ENCODE results near the gene FPGT.
"Not testable (repeated sequence)": the region's sequence is repeated elsewhere in the genome, so short reads cannot be mapped to it uniquely, and the experiment has no call there.

Gene FPGT

DNA sequence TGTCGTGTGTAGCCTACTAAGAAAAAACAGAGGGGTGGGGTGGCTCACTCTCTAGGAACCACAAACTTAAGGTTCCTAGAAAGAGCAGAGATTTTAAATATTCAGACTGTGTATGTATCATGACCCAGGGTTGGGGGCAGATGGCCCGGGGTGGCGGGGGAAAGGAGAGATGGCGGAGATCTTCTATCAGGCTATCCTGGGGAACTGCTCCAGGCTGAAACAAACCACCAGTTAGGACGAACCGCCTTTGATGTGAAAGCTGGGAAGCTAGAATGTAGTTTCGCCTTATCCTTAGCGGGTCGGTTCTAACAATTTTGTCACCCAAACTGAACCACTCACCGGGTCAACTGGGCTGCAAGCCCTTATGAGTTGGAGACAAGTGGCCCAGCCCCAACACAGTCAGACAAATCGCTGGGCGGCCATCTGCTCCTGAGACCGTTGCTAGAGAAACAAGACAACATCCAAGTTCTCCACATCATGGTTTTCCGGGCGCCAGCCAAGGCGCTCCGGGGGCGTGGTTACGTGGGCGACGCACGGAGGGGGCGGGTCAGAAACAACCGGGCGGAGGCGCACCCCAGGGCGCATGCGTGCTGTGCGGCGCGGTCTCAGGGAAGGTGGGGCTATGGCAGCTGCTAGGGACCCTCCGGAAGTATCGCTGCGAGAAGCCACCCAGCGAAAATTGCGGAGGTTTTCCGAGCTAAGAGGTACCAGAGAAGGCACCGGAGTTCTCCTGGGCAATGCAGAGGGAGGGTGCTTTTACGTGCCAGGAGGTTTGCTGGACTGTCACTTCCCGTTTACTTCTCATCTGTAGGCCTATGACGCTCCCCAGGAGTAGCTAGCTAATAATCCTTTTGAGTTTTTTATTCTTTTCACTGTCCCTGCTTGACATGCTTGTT lies at the start of gene FPGT, which contains the start of gene LRRIQ3:
TSS of gene FPGT (plus strand) at position 586 of the 896 bp plus-strand sequence. CDS start at position 623, 37 bp downstream.
TSS of gene LRRIQ3 (minus strand) at position 520 of the 896 bp plus-strand sequence. CDS start 14,492 bp downstream, outside the sequence.
- peak; percentile 96 for DNase-seq (ENCODE audit: low spot score)

DNA sequence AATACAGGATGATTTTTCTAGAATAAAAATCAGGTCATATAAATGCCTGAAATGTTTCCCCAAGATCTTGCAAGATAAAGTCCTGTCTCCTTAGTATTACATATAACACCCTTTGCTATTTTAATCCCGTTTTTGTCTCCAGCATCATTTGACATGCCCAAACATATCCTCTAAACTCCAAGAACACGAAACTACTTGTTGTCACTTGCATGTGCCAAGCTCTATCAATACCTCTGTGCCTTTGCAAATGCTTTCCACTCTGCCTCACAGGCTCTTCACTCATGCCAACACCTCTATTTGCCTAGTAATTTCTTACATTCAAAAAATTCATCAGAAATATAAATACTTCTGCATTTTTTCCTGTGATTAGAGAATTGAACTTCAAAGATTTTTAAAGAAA lies 38.0 kb upstream of the FPGT start:
- no peak for DNase-seq (ENCODE audit: low spot score)

DNA sequence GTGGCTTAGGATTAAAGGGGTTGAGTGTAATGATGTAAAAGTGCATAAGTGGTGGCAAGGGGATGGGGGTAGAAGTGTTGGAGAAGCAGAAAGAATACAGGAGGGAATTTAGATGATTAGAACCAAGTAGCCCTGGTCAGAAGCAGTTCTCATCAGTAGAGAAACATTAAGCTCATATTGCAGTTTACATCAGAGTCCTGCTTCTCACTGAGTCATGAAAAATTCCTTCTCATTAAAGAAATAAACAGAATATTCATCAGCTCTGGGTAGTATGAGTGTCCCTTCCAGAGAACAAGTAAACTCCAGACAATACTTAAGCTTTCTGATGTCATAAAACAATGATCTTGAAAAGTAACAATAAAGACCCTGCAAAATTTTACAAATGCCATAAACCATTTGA lies 36.5 kb upstream of the FPGT start:
- no peak for DNase-seq (ENCODE audit: low spot score)

DNA sequence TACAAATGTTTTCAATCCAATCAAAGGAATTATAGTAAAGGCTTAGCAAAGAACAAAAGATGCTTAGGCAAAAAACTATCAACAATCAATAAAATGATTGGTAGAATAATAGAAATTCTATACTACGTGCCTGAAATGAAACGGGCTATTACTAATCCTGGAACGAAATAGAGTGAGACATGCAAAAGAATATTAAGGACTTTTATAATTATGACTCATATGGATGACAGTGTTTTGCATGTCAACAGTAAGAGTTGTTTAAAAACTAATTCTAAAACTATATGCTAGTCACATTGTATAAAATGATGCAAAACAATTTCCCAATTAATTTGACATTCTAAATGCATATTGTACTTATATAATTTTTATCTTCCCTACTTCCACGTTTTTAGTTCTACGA lies 35.7 kb upstream of the FPGT start:
- no peak for DNase-seq (ENCODE audit: low spot score)

DNA sequence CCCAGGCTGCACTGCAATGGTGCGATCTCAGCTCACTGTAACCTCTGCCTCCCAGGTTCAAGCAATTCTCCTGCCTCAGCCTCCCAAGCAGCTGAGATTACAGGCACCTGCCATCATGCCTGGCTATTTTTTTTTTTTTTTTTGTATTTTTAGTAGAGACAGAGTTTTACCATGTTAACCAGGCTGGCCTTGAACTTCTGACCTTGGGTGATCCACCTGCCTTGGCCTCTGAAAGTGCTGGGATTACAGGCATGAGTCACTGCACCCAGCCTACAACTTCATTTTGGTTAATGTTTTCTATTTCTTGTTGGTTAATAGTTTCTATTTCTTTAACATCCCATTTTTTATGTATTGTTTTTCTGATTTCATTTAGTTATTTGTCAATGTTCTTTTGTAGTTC lies 23.6 kb upstream of the FPGT start:
- DNase-seq (ENCODE audit: low spot score), result not testable (repeated sequence)

DNA sequence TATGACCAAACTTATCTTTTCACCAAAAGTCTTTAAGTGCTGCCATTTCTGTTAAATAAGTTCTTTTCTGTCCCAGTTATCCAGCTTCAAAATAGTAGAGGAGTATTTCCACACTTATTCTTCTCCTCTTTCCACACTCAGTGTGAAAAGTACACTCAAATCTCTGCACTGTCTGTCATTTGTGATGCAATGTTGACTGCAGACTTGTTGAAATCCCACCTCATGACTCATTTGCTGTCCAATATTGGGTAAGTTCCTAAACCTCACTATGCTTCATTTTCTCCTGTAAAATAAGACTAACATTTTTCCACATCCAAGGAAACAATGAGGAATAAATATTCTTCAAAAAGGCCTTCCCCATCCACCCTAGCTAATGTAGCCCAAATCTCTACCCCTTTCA lies 17.6 kb upstream of the FPGT start:
- DNase-seq (ENCODE audit: low spot score), result no peak

DNA sequence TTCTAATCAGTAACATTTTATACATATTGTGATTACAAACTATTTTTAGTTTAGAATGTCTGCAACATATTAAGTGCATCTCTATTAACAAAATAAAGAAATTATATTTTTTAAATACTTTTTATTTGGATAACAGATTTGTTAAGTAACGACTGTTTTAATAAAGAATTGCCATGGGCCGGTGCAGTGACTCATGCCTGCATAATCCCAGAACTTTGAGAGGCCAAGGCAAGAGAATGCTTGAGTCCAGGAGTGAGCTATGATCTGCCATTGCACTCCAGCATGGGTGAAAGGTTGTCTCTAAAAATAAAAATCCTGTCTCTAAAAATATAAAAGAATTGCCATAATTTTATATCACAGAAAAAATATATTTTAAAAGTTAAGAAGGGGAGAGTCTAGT lies 4.1 kb upstream of the FPGT start:
- DNase-seq (ENCODE audit: low spot score), result no peak

DNA sequence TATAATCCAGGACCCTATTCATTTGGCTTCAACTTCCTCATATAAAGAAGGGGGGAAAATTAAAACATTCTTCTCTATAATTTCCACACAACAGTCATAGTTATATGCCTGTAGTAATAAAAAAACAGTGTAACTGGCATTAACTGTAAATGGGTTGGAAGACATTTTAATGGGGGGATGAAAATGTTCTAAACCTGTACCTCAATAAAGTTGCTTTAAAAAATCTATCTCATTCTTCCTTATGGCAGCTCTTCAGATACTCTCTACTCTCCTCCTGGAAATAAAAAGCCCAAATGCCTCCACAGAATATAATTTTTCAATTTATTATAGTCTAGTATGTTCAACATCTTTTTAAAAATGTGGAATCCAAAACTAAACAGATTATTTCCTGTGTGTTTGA lies 2.7 kb upstream of the FPGT start:
- no peak for DNase-seq (ENCODE audit: low spot score)

DNA sequence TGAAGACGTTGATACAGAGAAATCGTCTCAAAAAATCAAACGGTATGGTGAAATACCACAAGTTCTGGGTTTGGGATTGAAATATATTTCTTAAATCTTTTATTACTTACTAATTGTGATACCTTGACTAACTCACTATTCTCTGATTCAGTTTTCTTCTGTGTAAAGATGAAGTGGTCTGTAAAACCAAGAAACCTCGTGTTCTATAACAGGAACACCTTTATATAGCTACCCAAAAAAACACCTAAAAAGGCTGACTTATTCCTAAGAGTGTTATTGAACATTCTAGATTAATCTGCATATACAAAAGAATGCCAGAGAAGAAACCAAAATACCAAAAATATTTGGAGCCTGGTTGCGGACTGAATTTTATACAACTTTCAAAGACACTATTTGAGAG lies 787 bp upstream of the FPGT start:
- no peak for DNase-seq (ENCODE audit: low spot score)

DNA sequence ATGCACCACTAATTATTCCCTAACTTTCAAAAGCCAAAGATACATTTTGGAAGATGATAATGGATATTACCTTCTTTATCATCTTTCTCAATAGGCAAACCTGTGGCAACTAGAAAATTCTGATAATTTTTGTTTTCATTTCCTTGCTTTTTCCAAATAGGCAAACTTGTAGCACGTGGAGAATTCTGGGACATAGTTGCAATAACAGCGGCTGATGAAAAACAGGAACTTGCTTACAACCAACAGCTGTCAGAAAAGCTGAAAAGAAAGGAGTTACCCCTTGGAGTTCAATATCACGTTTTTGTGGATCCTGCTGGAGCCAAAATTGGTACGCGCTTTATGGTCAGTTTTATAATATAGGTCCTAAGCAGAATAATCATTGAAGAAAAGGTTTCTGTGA lies 1.5 kb downstream of the FPGT start:
- no peak for DNase-seq (ENCODE audit: low spot score)

DNA sequence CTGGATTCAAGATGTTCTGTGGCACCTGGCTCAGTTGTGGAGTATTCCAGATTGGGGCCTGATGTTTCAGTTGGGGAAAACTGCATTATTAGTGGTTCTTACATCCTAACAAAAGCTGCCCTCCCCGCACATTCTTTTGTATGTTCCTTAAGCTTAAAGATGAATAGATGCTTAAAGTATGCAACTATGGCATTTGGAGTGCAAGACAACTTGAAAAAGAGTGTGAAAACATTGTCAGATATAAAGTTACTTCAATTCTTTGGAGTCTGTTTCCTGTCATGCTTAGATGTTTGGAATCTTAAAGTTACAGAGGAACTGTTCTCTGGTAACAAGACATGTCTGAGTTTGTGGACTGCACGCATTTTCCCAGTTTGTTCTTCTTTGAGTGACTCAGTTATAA lies 7.2 kb downstream of the FPGT start:
- DNase-seq (ENCODE audit: low spot score), result no peak

DNA sequence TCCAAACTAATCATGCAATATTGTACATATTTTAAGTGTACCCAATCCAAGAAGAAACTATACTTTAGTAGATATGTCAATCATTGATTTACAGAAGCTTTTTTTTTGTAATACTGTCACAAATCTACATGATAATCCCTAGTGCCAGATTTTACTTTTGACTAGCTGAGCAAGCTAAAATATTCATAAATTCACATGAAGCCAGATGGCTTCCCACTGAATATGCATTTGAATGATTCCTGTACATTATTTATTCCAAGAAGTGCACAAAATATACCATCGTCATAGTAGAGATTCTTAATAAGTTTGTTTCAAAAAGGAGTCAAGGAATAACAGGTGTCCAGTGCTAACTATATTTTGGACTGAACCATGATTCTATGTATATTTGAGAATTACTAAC lies 17.2 kb downstream of the FPGT start:
- no peak for DNase-seq (ENCODE audit: low spot score)

DNA sequence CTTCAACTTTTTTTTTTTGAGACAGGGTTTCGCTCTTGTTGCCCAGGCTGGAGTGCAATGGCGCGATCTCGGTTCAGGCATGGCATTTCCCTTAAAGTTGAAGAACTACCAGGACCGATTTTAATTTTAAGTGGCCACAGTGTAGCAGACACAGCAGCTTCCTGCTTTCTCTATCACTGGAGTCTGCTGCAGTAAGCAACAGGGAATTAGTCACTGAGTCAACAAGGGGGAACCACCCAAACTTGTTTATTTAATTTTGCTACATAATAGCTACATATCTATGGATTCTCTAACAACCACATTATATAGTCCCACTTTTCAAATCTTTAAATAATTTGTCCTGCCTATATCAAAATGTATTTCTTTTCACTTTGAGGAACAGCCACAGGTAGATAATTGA lies 24.7 kb downstream of the FPGT start:
- DNase-seq (ENCODE audit: low spot score), result no peak

DNA sequence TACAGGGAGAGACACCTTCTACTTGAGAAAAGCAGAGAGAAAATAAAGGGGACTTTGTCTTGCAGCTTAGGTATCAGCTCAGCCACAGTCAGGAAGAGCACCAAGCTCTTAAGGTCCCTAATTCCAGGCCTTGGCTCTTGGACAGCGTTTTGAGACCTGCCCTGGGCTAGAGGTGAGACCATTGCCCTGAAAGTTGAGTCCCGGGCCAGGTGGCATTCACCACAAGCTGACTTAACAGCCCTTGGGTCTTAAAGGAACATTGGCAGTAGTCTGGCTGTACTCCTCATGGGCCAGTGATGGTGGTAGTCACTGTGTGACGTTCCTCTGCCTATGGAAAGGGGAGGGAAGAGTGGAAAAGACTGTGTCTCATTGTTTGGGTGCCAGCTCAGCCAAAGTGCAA lies 25.4 kb downstream of the FPGT start:
- DNase-seq (ENCODE audit: low spot score), result no peak

DNA sequence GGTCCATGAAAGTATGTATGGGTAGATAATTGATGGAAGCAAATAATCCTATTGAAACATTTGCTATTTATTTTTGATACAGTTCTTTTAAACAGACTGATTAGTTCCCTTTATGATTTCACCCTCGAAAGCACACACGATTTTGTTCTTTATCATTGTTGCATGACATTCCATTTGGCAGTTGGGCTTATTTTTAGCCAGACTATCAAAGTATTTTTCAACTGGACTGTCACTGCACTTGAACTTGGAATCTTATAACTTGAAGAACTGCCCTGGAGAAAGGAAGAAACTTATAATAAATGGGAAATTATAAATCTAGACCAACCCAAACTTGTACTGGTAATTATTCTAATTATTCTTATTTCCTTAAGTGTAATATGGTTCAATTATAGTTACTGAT lies 37.1 kb downstream of the FPGT start, which contains the start of gene TNNI3K:
TSS of gene TNNI3K (plus strand) at position 235 of the 400 bp plus-strand sequence. CDS start at position 300, 65 bp downstream.
- DNase-seq (ENCODE audit: low spot score), result no peak

DNA sequence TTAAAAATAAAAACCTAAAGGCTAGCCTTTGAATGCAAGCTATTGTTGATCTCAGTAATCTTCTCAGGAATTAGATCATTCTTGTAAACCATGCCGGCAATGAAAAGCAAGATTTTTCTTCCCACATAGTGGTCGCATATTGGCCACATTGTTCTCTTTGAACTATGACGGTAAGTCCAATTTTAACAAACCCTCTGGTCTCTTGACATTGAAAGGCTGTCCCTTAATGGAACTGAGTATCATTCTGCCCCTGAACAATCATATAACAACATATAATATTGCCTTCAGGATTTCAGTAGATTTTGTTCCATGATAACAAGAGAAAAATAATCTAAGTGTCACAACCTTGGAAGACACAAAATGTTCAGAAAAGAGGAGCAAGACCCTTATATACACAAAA lies 38.4 kb downstream of the FPGT start:
- no peak for DNase-seq (ENCODE audit: low spot score)

DNA sequence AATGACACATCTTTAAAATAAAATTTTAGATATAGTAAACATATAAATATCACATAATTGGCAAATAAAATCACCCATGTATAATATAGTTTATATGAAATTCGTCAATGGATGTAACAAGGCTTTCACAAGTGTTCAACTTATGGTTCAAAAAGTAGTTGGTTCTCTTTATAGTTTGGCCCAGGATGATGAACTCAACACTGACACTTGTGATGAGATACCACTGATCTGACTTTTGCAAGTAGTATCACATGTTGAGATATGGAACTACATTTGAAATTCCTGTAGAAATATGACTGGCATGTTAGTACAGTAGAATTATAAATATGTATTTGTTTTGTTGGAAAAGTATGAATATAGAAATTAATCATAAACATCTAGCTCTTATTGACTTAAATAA lies 39.0 kb downstream of the FPGT start:
- no peak for DNase-seq (ENCODE audit: low spot score)

DNA sequence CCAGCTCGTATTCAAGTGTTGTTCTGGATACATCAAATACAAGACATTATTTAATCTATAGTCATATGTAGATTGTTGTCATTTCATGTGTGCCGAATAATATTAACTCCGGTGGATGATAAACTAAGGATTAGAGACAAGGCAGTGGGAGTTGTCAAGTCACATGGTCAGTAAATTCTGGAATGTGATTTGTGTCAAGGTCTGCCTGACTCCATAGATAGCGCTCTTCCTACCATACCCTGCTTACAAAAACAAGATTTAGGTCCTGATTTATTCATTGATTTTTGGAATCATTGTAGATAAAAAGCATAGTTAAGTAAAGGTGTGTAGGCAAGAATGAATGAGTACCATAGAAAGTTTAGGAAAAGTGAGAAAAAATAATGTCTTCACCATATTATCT lies 39.7 kb downstream of the FPGT start:
- no peak for DNase-seq (ENCODE audit: low spot score)

DNA sequence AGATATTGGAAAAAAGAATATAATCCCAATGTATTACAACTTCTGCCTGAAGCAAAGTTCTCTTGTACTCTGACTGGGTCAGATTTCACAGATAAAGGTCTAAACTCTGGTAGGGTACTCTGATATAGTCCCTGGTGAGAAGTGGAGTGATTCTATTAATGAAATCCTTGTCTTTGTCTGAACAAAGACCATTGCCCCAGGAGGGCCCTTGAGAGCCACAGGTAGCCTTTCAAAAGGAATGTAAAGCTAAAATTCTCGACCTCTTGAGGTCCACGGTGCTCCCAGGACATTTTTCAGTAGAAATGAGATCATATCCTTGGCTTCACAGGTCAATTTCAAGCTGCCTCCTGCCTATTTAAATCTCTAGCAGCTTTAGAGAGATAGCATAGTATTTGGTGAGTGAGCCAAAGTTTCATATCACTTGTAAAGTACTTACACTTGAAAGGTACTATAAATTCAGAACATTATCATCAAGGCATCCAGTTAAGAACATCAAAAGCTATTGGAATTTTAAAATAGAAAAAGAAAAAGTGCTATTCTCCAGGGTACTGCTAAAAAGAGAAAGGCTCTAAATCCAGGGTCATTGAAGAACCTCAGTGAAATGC lies 47.2 kb downstream of the FPGT start:
- peak; percentile 52 for DNase-seq (ENCODE audit: low spot score)

DNA sequence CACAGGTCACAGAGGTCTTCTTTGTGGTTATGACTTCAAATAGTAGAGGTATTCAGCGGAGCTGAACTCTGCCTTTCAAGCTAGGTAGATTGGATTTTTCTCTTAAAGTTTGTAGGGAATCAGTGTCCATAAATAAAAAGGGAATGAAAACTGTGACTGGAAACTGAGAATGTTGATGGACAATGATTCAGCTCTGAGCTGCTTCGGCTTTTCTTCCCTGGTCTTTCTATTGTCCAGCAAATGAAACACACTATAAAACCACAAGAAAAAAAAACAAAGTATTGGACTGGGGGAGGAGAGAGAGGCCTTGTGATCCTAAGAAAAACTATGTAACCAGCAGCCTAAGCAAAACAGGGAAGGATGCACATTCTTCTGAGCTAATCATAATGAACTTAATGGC lies 48.3 kb downstream of the FPGT start:
- DNase-seq (ENCODE audit: low spot score), result no peak

DNA sequence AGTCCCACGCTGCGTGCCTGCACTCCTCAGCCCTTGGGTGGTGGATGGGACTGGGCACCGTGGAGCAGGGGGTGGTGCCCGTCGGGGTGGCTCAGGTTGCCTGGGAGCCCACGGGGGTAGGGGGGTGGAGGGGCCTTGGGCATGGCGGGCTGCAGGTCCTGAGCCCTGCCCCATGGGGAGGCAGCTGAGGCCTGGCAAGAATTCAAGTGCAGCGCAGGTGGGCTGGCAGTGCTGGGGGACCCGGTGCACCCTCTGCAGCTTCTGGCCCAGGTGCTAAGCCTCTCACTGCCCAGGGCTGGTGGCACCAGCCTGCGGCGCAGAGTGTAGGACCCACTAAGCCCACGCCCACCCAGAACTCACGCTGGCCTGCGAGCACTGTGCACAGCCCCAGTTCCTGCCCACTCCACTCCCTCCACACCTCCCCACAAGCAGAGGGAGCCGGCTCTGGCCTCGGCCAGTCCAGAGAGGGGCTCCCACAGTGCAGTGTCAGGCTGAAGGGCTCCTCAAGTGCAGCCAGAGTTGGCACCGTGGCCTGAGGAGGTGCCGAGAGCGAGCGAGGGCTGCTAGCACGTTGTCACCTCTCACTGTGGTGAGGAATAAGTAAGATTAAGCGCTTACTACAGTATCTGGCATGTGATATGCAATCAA lies 50.0 kb downstream of the FPGT start:
- no peak for DNase-seq (ENCODE audit: low spot score)

DNA sequence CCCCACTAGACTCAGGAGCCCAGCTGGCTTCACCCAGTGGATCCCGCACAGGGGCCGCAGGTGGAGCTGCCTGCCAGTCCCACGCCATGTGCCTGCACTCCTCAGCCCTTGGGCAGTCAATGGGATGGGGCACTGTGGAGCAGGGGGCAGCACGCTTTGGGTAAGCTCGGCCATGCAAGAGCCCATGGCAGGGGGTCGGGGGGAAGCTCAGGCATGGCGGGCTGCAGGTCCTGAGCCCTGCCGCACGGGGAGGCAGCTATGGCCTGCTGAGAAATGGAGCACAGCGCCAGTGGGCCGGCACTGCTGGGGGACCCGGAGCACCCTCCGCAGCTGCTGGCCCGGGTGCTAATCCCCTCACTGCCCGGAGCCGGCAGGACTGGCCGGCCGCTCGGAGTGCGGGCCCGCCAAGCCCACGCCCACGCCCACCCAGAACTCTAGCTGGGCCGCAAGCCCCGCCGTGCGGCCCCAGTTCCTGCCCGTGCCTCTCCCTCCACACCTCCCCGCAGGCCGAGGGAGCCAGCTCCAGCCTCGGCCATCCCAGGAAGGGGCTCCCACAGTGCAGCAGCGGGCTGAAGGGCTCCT lies 55.3 kb downstream of the FPGT start:
- DNase-seq (ENCODE audit: low spot score), result not testable (repeated sequence)

All from ecto neural progenitor cell (in vitro differentiated cells).